Measurements from ENCODE around the gene ZNF691.

Gene ZNF691

GRCh38 chr1:42821690-42822089, 24.7 kb upstream of the ZNF691 start:
- no peaks in the 10 kb centered on the region for H3K9me3 ChIP-seq
- no peaks in the 10 kb centered on the region for H3K27me3 ChIP-seq (ENCODE audit: low read depth)
- H3K4me3 ChIP-seq = no peak overlapping the region
- peaks cover 15% of the 10 kb centered on the region for H3K4me1 ChIP-seq
- in situ Hi-C loops (cut with MboI; ENCODE audit: low sequenced_read_pairs) = no loop called here
- no peaks in the 10 kb centered on the region for H3K36me3 ChIP-seq (replicated peaks)
- no peak for DNase-seq (ENCODE audit: low spot score in 2 of 2)

DNA sequence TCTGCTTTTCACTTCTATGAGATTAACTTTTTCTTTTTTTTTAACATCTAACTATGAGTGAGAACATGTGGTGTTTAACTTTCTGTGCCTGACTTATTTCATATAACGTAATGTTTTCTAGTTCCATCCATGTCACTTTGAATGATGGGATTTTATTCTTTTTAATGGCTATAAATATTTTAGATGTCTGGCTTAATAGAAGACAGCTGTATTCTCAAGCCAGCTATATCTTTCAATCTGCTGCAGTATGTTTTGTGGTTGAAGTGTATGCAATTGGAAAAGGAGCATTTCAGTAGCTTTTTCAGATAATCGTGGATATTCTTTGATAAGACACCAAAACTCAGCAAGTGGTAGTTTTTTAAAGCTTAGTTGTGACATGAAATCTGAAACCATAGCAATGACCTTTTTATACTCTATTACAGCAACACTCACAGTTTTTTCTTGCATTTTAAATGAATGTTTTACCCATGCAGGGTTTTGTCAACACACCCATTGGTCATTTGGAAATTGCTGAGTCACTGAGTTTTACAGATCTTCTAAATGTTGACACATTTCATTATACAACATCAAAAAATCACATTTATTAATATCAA, 23.5 kb upstream of the ZNF691 start:
- DNase-seq (ENCODE audit: low spot score in 2 of 2) = no peak
- H3K27me3 ChIP-seq (ENCODE audit: low read depth) = no peaks in the 10 kb centered on the region
- in situ Hi-C loops (cut with MboI; ENCODE audit: low sequenced_read_pairs) = no loop called here
- peaks cover 12% of the 10 kb centered on the region for H3K4me1 ChIP-seq
- no peak overlapping the region for H3K4me3 ChIP-seq
- H3K9me3 ChIP-seq = no peaks in the 10 kb centered on the region
- no peaks in the 10 kb centered on the region for H3K36me3 ChIP-seq (replicated peaks)

DNA sequence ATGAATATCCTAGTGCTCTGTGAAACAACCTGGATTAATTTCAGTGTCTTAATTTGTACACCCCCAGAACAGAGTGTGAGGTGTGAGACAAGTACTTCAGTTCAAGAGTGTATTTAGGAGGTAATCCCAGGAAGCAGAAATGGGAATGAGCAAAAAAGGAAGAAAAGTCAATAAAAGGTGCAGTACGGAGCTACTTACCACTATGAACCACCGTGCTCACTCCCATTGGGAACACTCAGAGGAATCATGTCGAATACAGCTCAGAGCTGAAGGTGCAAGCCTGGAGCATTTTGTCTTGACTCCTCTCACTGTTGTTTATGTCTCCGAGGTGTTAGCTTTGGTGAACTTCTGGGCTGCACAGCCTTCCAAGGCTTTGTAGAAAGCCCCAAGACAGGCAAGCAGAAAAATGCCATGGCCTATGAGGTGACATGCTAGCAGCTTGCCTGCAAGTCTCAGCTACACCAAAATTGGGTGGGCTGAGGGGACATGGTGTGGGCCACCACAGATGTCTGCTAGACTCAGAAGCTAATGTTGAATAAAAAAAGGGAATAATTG, 21.9 kb upstream of the ZNF691 start:
- Histone ChIP-seq H3K27me3 (ENCODE audit: low read depth) (no peaks in the 10 kb centered on the region), H3K9me3 (no peaks in the 10 kb centered on the region), H3K36me3 (replicated peaks) (no peaks in the 10 kb centered on the region), H3K4me3 (no peak overlapping the region), H3K4me1 (peaks cover 12% of the 10 kb centered on the region)
- in situ Hi-C loops (cut with MboI; ENCODE audit: low sequenced_read_pairs) = no loop called here
- no peak for DNase-seq (ENCODE audit: low spot score in 2 of 2)

- Histone ChIP-seq H3K27me3 (ENCODE audit: low read depth) (no peaks in the 10 kb centered on the region), H3K36me3 (replicated peaks) (no peaks in the 10 kb centered on the region), H3K4me1 (peaks cover 12% of the 10 kb centered on the region), H3K4me3 (no peak overlapping the region), H3K9me3 (no peaks in the 10 kb centered on the region)
- in situ Hi-C loops (cut with MboI; ENCODE audit: low sequenced_read_pairs) = no loop called here
- no peak for DNase-seq (ENCODE audit: low spot score in 2 of 2)
Measured at GRCh38 chr1:42825036-42825851, 21.2 kb upstream of the ZNF691 start.

- Histone ChIP-seq H3K27me3 (ENCODE audit: low read depth) (no peaks in the 10 kb centered on the region), H3K4me1 (no peaks in the 10 kb centered on the region), H3K36me3 (replicated peaks) (no peaks in the 10 kb centered on the region), H3K4me3 (no peak overlapping the region), H3K9me3 (no peaks in the 10 kb centered on the region)
- in situ Hi-C loops (cut with MboI; ENCODE audit: low sequenced_read_pairs) = no loop called here
- DNase-seq (ENCODE audit: low spot score in 2 of 2) = no peak
Measured at GRCh38 chr1:42830631-42831030, 15.8 kb upstream of the ZNF691 start.

DNA sequence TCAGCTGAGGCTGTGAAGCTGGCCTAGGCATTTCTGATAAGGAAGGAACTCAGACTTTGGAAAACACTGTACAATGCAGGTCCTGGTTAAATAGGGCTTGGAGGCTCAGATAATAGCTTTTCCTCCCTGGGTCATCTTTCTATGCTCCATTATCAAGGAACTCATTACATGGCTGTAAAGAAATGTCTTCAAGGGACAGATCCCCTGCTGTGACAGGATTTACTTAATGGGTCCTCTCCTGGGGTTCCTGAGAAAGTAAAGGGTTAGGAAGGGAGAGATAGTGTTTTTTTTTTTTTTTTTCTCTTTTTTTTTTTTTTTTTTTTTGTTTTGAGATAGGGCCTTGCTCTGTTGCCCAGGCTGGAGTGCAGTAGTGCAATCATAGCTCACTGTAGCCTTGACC, 15.1 kb upstream of the ZNF691 start:
- Histone ChIP-seq H3K4me1 (no peaks in the 10 kb centered on the region), H3K4me3 (no peak overlapping the region), H3K27me3 (ENCODE audit: low read depth) (no peaks in the 10 kb centered on the region), H3K36me3 (replicated peaks) (no peaks in the 10 kb centered on the region), H3K9me3 (no peaks in the 10 kb centered on the region)
- no peak for DNase-seq (ENCODE audit: low spot score in 2 of 2)
- in situ Hi-C loops (cut with MboI; ENCODE audit: low sequenced_read_pairs) = no loop called here

DNA sequence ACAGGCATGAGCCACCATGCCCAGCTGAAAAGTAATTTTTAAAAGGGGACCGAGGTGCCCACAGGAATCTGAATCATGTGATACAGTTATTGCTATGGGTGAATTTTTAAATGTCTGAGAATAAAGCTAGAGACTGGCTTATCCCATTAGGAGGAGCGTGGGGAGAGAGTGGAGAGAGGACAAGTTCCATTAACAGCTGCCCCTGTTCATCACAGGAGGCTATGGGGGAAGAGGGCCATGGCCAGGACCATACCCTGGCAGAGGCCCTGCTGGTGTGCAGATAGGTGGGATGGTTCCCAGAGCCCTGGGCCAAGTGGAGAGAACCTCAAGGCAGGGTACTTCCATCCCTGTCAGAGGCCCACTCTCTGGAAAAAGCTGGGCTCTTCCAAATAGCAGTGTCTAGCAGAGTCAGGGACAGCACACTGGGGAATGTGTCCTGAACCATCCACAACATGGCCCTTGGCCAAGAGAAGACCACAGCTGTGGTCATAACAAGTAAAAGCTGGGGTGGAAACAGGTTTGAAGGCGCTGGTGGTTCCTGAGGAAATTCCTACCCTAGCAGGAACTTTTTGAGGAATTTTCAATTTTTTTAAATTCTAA, 13.7 kb upstream of the ZNF691 start:
- no peak for DNase-seq (ENCODE audit: low spot score in 2 of 2)
- H3K4me3 ChIP-seq = no peak overlapping the region
- in situ Hi-C loops (cut with MboI; ENCODE audit: low sequenced_read_pairs) = no loop called here
- no peaks in the 10 kb centered on the region for H3K27me3 ChIP-seq (ENCODE audit: low read depth)
- H3K4me1 ChIP-seq = no peaks in the 10 kb centered on the region
- no peaks in the 10 kb centered on the region for H3K9me3 ChIP-seq
- no peaks in the 10 kb centered on the region for H3K36me3 ChIP-seq (replicated peaks)

DNA sequence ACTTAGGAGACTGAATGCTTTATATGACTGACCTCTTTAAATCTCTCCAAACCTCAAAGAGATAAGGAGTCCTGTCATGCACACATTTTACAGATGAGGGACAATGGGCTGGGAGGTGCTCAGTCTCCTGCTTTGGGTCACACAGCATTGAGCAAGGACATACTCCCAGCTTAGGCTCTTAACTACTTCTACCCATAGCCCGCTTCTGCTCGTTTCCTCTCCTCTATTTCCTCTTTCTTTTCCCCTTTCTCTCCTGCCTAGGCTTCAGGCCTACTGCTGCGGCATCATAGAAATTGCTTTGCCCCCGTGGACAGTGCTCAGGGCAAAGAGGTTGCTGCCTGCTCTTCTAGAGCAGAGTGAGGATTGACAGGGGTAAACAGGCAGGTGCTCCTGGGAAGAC, 12.4 kb upstream of the ZNF691 start:
- H3K36me3 ChIP-seq (replicated peaks) = no peaks in the 10 kb centered on the region
- H3K4me3 ChIP-seq = no peak overlapping the region
- no peaks in the 10 kb centered on the region for H3K27me3 ChIP-seq (ENCODE audit: low read depth)
- in situ Hi-C loops (cut with MboI; ENCODE audit: low sequenced_read_pairs) = no loop called here
- H3K9me3 ChIP-seq = no peaks in the 10 kb centered on the region
- H3K4me1 ChIP-seq = no peaks in the 10 kb centered on the region
- DNase-seq (ENCODE audit: low spot score in 2 of 2) = no peak

DNA sequence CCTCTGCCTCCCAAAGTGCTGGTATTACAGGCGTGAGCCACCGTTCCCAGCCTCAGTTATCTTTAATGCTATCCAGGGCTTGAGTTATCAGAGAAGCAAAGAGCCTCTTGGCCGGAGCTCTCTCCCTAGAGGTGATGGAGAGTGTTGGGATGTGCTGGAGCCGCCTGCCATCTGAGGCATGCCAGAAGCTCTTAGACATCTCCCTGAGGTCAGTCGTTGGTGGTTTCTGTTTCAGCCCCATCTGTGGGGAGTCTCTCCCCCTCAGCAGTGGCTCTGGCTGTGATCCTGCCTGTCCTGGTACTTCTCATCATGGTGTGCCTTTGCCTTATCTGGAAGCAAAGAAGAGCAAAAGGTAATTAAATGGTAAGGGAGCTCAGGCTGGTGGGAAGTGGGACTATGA, 11.6 kb upstream of the ZNF691 start:
- no peaks in the 10 kb centered on the region for H3K9me3 ChIP-seq
- in situ Hi-C loops (cut with MboI; ENCODE audit: low sequenced_read_pairs) = no loop called here

DNA sequence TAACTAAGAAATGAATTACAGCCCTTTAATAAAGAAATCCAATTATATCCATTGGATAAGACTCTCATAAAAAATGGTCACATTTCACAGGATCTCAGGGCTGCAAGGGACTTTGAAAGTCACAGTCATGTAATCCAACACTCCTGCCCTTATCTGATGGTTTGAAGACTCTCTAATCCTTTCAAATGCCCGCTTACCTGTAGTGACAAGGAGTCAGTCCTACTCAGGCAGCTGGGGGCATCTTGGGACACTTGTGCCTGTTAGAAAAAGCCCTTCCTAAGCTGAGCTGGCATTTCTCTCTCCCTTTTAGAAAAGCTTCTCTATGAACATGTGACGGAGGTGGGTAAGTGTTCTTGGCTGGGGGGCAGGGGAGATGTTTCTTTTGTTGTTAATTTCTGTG, 11.0 kb upstream of the ZNF691 start:
- Histone ChIP-seq H3K27me3 (ENCODE audit: low read depth) (no peaks in the 10 kb centered on the region), H3K4me1 (no peaks in the 10 kb centered on the region), H3K36me3 (replicated peaks) (no peaks in the 10 kb centered on the region), H3K4me3 (no peak overlapping the region), H3K9me3 (no peaks in the 10 kb centered on the region)
- no peak for DNase-seq (ENCODE audit: low spot score in 2 of 2)
- in situ Hi-C loops (cut with MboI; ENCODE audit: low sequenced_read_pairs) = no loop called here

More for the DNA sequence above, 11.6 kb upstream of the ZNF691 start:
- no peaks in the 10 kb centered on the region for H3K4me1 ChIP-seq
- H3K4me3 ChIP-seq = no peak overlapping the region
- no peaks in the 10 kb centered on the region for H3K36me3 ChIP-seq (replicated peaks)
- H3K27me3 ChIP-seq (ENCODE audit: low read depth) = no peaks in the 10 kb centered on the region
- no peak for DNase-seq (ENCODE audit: low spot score in 2 of 2)

GRCh38 chr1:42837709-42838108, 8.7 kb upstream of the ZNF691 start:
- DNase-seq (ENCODE audit: low spot score in 2 of 2) = no peak
- in situ Hi-C loops (cut with MboI; ENCODE audit: low sequenced_read_pairs) = no loop called here
- Histone ChIP-seq H3K27me3 (ENCODE audit: low read depth) (no peaks in the 10 kb centered on the region), H3K36me3 (replicated peaks) (0 out of 2 replicates have a peak, but pooled peaks cover 3% of the 10 kb centered on the region), H3K4me1 (no peaks in the 10 kb centered on the region), H3K9me3 (no peaks in the 10 kb centered on the region), H3K4me3 (no peak overlapping the region)

- Histone ChIP-seq H3K27me3 (ENCODE audit: low read depth) (no peaks in the 10 kb centered on the region), H3K36me3 (replicated peaks) (0 out of 2 replicates have a peak, but pooled peaks cover 3% of the 10 kb centered on the region), H3K9me3 (no peaks in the 10 kb centered on the region), H3K4me3 (no peak overlapping the region), H3K4me1 (no peaks in the 10 kb centered on the region)
- in situ Hi-C loops (cut with MboI; ENCODE audit: low sequenced_read_pairs) = no loop called here
- DNase-seq (ENCODE audit: low spot score in 2 of 2) = no peak
Measured at GRCh38 chr1:42838482-42839190, 7.8 kb upstream of the ZNF691 start.

DNA sequence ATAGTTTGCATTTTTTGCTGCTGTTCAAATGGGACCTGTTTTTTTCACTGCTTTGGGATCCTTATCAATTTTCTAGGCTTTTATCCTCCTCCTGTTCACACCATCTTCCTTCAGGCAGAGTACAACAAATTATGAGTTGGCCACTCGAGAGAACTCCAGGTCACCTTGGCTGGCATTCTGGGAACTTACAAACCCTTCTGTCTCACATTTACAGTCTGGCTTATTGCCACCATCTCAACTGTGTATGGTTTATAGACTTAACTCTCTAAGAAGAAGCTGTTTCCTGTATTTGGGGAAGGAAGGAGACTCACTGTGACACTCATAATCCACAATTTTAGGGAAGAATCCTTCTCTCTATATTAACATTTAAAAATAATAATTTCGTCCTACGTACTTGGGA, 5.4 kb upstream of the ZNF691 start:
- peaks cover 3% of the 10 kb centered on the region; the same call in 1 of the 2 replicates for H3K36me3 ChIP-seq (replicated peaks)
- no peaks in the 10 kb centered on the region for H3K27me3 ChIP-seq (ENCODE audit: low read depth)
- in situ Hi-C loops (cut with MboI; ENCODE audit: low sequenced_read_pairs) = no loop called here
- H3K4me3 ChIP-seq = no peak overlapping the region
- H3K9me3 ChIP-seq = no peaks in the 10 kb centered on the region
- DNase-seq (ENCODE audit: low spot score in 2 of 2) = no peak
- H3K4me1 ChIP-seq = peaks cover 10% of the 10 kb centered on the region
